Adipose tissue (tissue), 3 donors: ENCODE data around the gene CBLN3. TPM values are rescaled to one million over a fixed set of nuclear protein-coding genes. Genes with fewer than 3 reads are reported as not detected.

ENCODE experiments used
- polyA plus RNA-seq, 3 donors: library from polyadenylated mRNA; stranded (reverse); fragments of 200-250 nt; gene quantifications; one replicate each; pipeline ENCODE4 v1.2.3, GENCODE V29; 2013
- donor health status: healthy with polysubstance abuse.
- donor health status: Bipolar disorder and iron deficiency.
- donor health status: healthy.

The CBLN3 gene
- polyA plus RNA-seq, 3 donors, result 0.89 to 4.3 (median 3.0) TPM

Other genes starting within 250 kb of the CBLN3 start
- gene IPO4, start 240.9 kb downstream of the CBLN3 start, polyA plus RNA-seq, result 10 to 100 TPM; 11.7 to 36.1 (median 26.7) TPM
- gene TM9SF1, start 234.2 kb downstream of the CBLN3 start, polyA plus RNA-seq, result 10 to 100 TPM; 13.6 to 44.0 (median 37.7) TPM
- under 1 TPM in 2 of 3 donors, not detected in 1; 0.05 to 0.06 TPM for gene TSSK4, start 224.0 kb downstream of the CBLN3 start, polyA plus RNA-seq
- gene CHMP4A, start 216.2 kb downstream of the CBLN3 start, polyA plus RNA-seq, result 100 to 1,000 TPM in 1 of 3 donors, 10 to 100 TPM in 2; 59.6 to 108 (median 85.4) TPM
- 10 to 100 TPM; 17.7 to 47.6 (median 21.9) TPM for gene MDP1, start 213.6 kb downstream of the CBLN3 start, polyA plus RNA-seq
- 100 to 1,000 TPM in 2 of 3 donors, 10 to 100 TPM in 1; 82.9 to 296 (median 245) TPM for gene NEDD8, start 197.3 kb downstream of the CBLN3 start, polyA plus RNA-seq
- gene GMPR2, start 196.7 kb downstream of the CBLN3 start, polyA plus RNA-seq, result 10 to 100 TPM; 37.3 to 52.7 (median 52.0) TPM
- gene TINF2, start 187.0 kb downstream of the CBLN3 start, polyA plus RNA-seq, result 10 to 100 TPM; 35.3 to 58.9 (median 49.3) TPM
- gene TGM1, start 166.5 kb downstream of the CBLN3 start, polyA plus RNA-seq, result 1 to 10 TPM; 2.5 to 4.6 (median 3.3) TPM
- gene RABGGTA, start 158.1 kb downstream of the CBLN3 start, polyA plus RNA-seq, result 10 to 100 TPM; 20.7 to 27.0 (median 23.0) TPM
- 10 to 100 TPM; 11.3 to 26.4 (median 14.8) TPM for gene DHRS1, start 129.9 kb downstream of the CBLN3 start, polyA plus RNA-seq
- 10 to 100 TPM in 2 of 3 donors, 1 to 10 TPM in 1; 6.8 to 11.6 (median 11.0) TPM for gene NOP9, start 129.8 kb downstream of the CBLN3 start, polyA plus RNA-seq
- gene CIDEB, start 121.7 kb downstream of the CBLN3 start, polyA plus RNA-seq, result 10 to 100 TPM; 10.3 to 18.0 (median 10.6) TPM
- gene LTB4R2, start 119.5 kb downstream of the CBLN3 start, polyA plus RNA-seq, result 1 to 10 TPM in 2 of 3 donors, under 1 TPM in 1; 0.79 to 5.9 (median 2.6) TPM
- gene LTB4R, start 118.2 kb downstream of the CBLN3 start, polyA plus RNA-seq, result 10 to 100 TPM in 1 of 3 donors, 1 to 10 TPM in 2; 5.1 to 13.3 (median 6.2) TPM
- 100 to 1,000 TPM in 1 of 3 donors, 10 to 100 TPM in 1, 1 to 10 TPM in 1; 8.7 to 107 (median 56.4) TPM for gene ADCY4, start 94.6 kb downstream of the CBLN3 start, polyA plus RNA-seq
- gene RIPK3, start 89.7 kb downstream of the CBLN3 start, polyA plus RNA-seq, result 10 to 100 TPM in 1 of 3 donors, 1 to 10 TPM in 2; 7.2 to 15.0 (median 8.4) TPM
- 100 to 1,000 TPM in 1 of 3 donors, 10 to 100 TPM in 2; 12.2 to 166 (median 39.6) TPM for gene NFATC4, start 61.5 kb downstream of the CBLN3 start, polyA plus RNA-seq
- gene NYNRIN, start 30.7 kb downstream of the CBLN3 start, polyA plus RNA-seq, result 1 to 10 TPM; 2.7 to 7.6 (median 3.8) TPM
- 10 to 100 TPM; 17.9 to 29.2 (median 24.5) TPM for gene KHNYN, start 286 bp upstream of the CBLN3 start, polyA plus RNA-seq
- 10 to 100 TPM; 41.0 to 59.4 (median 48.7) TPM for gene SDR39U1, start 13.1 kb upstream of the CBLN3 start, polyA plus RNA-seq
- 1 to 10 TPM in 1 of 3 donors, under 1 TPM in 2; 0.13 to 2.1 (median 0.90) TPM for gene CMA1, start 78.6 kb upstream of the CBLN3 start, polyA plus RNA-seq
- gene CTSG, start 146.6 kb upstream of the CBLN3 start, polyA plus RNA-seq, result 1 to 10 TPM in 2 of 3 donors, under 1 TPM in 1; 0.26 to 3.3 (median 2.1) TPM
- 1 to 10 TPM in 1 of 3 donors, under 1 TPM in 1, not detected in 1; 0.13 to 1.1 TPM for gene GZMH, start 180.0 kb upstream of the CBLN3 start, polyA plus RNA-seq
- gene GZMB, start 204.5 kb upstream of the CBLN3 start, polyA plus RNA-seq, result 1 to 10 TPM in 2 of 3 donors, under 1 TPM in 1; 0.29 to 2.0 (median 1.8) TPM